ENCODE results near the gene ATXN2L. TPM values are rescaled to one million over a fixed set of nuclear protein-coding genes. Genes with fewer than 3 reads are reported as not detected.
"Not testable (repeated sequence)": the region's sequence is repeated elsewhere in the genome, so short reads cannot be mapped to it uniquely, and the experiment has no call there.

Gene ATXN2L
- total RNA-seq, 1 donor from 2014 or later = 55.3 TPM

DNA sequence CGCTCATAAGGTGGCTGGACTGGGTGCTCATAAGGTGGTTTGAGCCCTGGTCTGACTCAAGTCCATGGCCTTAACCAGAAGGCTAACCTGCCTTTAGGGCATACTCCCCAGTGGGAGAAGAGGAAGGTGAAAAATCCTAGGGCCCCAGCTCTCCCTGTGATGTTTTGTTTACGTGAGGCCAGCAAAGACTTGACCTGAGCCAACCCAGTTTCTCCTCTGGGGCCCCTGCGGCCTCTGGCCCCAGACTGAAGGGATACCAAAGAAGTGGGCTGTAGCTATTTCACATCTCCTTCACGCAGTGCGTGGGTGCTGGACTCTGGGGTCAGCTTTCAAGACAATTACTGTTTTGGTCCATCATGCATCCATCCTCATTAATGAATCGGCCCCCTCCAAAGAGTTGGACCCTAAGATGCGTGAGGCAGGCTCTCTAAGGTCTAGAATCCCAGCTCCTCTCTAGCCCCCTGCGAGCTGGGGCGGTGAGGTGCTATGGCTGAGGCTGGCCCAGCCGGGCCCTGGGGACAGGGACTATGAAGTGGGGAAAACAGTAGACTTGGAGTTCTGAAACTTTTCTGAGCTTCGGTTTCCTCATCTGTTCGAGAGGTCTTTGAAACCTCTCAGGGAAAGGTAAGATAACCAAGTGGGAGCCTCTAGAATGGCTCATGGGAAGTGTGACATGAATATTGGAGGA, 42.3 kb downstream of the ATXN2L start:
- ATAC-seq (no peak), DNase-seq (no peak)
- intact Hi-C loops (cut with micrococcal nuclease) = no loop called here

DNA sequence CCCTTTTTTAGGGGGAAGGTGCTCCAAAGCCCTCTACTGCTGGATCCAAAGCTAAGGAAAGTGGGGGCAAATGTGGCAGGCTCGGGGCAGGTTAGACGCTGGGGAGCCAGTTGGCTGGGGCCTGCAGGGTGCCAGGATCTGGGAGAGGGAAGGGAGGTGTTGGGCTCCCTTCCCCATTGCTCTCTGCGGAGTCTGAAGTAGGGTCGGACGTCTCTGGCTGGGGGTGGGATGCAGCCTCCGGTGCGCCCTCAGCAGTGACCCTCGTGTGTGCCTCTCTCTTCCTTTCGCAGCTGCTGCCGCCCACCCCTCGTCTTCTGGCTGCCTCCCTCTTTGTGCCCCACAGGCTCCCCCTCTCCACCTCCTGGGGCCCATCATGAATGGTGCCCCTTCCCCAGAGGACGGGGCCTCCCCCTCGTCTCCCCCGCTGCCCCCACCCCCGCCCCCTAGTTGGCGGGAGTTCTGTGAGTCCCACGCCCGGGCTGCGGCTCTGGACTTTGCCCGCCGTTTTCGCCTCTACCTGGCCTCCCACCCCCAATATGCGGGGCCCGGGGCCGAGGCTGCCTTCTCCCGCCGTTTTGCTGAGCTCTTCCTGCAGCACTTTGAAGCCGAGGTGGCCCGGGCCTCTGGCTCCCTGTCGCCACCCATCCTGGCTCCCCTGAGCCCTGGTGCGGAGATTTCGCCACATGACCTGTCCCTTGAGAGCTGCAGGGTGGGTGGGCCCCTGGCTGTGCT, 43.1 kb downstream of the ATXN2L start:
- DNase-seq = no peak
- intact Hi-C loops (cut with micrococcal nuclease) = no loop called here
- ATAC-seq = no peak

DNA sequence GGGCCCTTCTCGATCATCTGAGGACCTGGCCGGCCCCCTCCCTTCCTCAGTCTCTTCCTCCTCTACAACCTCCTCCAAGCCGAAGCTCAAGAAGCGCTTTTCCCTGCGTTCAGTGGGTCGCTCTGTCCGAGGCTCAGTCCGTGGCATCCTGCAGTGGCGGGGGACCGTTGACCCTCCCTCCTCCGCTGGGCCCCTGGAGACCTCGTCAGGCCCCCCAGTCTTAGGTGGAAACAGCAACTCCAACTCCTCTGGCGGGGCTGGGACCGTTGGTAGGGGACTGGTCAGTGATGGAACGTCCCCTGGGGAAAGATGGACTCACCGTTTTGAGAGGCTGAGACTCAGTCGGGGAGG, 43.6 kb downstream of the ATXN2L start:
- intact Hi-C loops (cut with micrococcal nuclease) = no loop called here
- DNase-seq = no peak
- ATAC-seq = no peak

DNA sequence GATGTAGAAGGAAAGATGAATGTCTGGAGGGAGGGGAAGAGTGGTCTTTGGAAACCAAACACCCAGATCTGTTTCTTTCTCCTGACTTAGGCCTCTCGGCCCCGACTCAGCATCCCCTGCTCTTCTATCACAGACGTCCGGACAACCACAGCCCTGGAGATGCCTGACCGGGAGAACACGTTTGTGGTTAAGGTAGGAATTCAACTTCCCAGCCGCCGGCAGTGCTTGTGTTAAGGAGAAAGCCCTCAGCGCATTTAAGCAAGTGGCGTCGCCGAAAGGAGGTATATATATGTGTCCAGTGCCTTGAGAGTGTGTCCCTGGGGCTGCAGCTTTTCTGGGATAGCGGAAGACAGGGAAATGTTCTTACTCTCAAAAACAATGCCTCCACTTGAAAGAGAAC, 44.4 kb downstream of the ATXN2L start:
- no peak for ATAC-seq
- DNase-seq = no peak
- intact Hi-C loops (cut with micrococcal nuclease) = no loop called here

DNA sequence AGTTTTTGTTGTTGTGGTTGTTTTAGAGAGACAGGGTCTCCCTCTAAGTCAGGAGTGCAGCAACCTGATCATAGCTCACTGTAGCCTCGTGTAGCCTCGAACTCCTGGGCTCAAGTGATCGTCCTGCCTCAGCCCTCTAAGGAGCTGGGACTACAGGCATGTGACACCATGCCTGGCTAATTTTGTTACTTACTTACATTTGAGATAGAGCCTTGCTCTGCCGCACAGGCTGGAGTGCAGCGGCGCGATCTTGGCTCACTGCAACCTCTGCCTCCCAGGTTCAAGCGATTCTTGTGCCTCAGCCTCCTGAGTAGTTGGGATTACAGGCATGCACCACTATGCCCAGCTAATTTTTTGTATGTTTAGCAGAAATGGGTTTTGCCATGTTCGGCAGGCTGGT, 44.8 kb downstream of the ATXN2L start:
- ATAC-seq; intact Hi-C loops (cut with micrococcal nuclease); DNase-seq: not testable (repeated sequence)

DNA sequence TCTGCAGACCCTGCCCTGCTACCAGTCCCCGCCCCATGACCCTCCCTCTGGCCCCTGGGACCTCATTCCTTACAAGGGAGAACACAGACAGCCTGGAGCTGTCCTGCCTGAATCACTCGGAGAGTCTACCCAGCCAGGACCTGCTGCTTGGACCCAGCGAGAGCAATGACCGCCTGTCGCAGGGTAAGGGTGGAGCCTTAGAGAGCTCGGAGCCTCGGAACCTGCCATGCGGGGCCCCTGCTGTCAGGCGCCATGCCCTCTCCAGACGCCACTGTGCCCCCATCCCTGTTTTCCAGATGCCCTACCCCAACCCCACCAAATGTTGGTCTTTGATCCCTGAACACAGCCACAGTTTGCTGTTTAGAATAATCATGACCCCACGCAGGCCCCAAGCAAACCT, 46.4 kb downstream of the ATXN2L start:
- intact Hi-C loops (cut with micrococcal nuclease) = no loop called here
- DNase-seq = no peak
- no peak for ATAC-seq

DNA sequence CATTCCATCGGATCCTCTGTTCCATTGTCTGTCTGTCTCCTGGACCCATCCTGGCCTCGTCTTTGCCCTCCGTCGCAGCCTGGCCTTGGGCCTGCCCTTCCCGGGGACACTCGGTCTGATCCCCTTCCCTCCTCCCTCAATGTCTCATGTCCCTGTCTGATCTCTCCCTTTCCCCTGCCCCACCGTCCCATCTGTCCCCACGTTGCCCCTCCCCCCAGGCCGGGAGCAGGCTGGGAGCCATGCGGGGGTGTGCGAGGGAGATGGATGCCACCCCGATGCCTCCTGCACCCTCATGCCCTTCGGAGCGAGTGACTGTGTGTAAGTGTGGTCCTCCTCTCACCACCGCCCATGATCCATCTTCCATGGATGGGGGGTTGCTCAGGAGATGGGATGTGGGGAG, 50.2 kb downstream of the ATXN2L start:
- no peak for ATAC-seq
- intact Hi-C loops (cut with micrococcal nuclease) = no loop called here
- DNase-seq = no peak

DNA sequence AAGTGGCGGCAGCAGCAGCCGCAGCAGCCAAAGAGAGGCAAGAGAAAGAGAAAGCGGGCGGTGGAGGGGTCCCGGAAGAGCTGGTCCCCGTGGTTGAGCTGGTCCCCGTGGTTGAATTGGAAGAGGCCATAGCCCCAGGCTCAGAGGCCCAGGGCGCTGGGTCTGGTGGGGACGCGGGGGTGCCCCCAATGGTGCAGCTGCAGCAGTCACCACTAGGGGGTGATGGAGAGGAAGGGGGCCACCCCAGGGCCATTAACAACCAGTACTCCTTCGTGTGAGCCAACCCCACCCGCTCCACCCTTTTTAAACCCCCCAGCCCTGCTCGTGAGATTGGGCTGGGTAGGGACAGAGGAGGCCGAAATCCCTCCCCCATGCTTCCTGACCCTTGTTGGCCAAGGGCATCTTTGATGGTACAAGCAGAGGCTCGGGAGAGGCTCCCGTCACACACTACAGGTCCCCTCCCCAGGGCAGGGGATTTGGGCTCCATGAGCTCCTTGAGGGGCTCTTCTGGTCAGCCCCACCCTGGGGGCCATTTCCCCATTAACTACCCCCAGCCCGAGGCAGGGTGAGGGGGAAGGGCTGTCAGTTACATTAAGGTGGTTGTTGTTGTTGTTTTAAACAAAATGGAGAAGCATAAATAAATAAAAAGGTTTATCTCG, 50.9 kb downstream of the ATXN2L start:
- DNase-seq (no peak), ATAC-seq (peak; percentile 39)
- intact Hi-C loops (cut with micrococcal nuclease) = no loop called here

DNA sequence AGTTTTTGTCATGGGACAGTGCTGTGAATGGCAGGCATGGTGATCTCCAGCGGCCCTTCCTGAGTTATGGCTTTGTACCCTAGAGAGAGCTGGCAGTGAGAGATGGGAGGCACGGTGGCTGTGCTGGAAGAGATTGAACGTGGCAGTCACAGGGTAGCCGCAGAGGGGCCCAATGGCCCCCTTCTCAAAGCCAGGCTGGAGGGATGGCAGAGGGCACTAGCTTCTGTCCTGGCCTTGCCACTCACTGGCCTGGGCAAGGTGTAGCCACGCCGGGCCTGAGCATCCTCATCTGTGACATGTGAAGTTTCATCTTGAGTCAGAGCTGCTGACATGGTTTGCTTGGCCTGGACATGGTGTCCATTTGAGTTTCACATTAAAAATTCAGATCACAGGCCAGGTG, 51.6 kb downstream of the ATXN2L start:
- intact Hi-C loops (cut with micrococcal nuclease) = no loop called here
- ATAC-seq (no peak), DNase-seq (no peak)

DNA sequence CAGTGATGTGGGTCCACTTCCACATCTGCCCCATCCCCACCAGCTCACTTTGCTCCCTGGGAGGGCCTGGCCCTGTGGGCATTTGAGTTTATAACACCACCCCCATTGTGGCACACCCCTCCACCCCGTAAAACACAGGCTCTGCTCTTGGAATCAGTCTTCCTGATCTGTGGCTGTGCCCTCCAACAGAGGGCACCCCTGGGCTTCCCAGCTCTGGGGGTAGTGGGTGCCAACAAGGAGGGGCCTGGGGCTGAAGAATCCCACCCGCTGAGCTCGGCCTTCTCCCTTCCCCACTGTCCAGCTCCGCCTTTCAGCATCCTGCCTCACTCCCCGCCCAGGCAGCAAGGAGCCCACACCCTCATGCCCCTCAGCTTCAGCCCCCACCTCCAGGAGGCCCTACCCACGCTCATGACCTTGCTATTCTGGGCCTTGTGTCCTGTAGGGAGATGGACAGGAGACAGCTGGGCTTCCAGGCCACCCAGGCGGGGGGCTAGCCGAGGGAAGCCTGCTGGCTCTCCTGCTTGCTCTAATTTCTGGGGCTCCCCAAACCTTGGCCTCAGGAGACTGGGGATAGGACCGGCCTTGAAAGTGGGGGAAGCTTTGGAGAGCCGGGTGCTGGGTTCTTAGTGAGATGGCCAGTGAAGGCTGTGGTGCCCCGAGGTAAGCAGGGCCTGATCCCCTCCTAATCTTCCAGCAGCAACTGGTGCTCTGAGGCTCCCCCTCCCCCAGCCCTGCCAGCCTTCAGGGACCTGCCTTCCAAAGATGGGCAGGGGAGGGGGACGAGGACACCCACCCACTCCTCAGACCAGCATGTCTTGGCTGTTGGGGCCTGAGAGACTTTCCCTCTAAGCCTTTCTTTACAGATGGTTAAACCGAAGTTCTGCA, 52.6 kb downstream of the ATXN2L start:
- ATAC-seq = no peak
- DNase-seq = no peak
- intact Hi-C loops (cut with micrococcal nuclease) = no loop called here

DNA sequence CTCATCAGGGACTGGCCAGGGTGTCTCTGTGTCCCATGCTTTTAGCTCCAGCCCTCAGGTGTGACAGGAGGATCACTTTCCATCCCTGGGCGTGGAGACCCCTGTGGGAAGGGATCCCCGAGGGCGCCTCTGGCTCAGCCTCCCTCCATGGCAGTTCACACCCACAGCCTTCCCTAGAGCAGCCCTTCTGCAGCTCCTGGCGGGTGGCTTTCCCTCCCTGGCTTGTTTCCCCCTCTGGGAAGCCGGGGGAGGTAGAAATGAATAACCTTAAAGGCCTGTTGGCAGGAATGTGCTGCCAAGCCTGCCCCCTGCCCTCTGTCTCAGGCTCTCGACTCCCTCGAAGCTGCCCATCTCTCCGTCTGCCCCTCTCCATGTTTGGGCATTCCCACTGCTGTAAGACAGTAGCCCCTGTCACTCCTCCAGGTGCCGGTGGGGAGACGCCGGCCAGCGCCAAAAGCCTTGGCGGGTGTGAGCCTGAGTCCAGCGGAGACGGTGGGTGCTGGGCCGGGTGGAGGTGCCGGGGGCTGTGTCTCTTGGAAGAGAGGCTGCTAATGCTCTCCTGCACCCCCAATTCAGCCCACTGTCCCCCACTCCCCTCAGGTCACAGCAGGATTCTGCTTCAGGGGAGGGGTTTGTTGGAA, 53.3 kb downstream of the ATXN2L start:
- intact Hi-C loops (cut with micrococcal nuclease) = no loop called here
- no peak for DNase-seq
- ATAC-seq = no peak

DNA sequence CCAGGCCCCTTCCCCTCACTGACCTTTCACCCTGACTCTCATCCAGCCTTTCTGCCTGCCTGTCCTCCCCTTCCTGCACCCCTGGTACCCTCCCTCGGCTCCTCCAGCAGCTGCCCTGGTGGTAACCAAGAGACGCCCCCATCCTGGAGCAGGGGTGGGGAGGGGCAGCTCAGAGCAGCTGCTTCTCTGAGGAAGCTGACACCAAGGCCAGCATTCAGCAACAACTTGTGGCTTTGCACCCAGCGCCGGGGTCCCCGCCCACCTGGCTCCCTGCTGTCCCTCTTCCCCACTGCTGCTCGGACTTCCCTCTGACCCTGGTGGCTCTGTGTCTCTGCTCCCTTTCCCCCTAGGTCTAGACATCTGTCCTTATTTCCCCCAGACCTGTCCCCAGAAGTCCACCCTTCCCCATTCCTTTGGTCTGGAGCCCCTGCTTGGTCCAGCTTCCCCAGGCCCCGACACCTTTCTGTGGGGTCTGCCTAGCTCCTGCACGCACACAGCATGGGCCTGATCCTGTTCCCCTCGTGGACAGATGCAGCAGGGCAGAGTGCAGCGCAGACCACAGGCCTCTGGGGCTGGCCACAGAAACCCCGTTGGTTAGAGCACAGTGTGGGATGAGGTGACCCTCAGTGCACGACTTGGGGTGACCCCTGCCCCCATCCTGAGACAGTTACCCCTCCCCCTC, 54.3 kb downstream of the ATXN2L start:
- DNase-seq (no peak), ATAC-seq (no peak)
- intact Hi-C loops (cut with micrococcal nuclease) = no loop called here

DNA sequence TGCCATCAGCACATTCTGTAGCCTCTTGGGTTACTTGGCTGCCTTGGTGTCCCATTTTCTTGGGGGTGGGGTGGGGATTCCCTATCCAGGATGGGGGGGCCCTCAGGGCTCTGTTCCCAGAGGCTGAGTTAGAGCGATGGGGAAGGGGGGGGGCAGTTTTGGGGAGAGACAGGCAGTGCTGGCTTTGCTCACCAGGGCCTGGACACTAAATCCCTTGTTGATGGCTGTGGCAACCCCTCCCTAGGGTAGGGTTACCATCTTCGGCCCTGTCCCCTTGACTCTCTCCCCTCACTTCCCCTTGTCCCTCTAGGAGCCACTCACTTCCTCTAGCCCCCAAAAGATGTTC, 54.8 kb downstream of the ATXN2L start:
- ATAC-seq (no peak), DNase-seq (no peak)
- intact Hi-C loops (cut with micrococcal nuclease) = no loop called here

DNA sequence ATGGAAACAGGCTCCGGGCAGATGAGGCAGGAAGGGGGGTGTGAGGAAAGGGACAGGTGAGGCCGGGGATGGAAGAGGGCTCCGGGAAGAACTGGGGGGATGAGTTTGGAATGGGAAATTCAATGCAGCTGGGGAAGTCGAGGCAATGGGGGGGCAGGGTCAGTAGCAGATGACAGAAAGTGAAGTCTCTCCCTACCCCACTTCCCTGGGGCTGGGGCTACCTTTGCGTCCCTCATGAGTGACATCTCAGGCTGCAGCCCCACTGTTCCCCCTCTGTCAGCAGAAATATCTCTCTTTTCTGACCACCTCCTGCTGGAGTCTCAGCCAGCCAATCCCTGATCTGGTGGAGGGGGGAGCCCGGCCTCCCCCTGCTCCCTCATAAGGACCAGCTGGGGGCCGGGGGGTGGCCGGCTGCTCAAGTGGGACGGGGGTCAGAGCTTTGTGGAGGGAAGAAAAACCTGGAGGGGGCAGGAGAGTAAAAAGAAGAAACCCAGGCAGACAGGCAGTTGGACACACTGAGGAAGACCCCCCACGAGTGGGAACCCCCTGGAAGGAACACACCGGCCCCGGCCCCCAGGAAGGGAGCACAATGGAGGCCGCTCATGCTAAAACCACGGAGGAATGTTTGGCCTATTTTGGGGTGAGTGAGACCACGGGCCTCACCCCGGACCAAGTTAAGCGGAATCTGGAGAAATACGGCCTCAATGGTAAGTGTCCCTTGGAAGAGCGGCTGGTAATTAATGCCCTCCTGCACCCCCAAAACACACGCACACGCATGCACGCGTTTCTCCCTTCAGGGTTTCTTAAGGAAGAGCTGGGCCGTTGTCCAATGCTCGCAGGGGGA, 55.5 kb downstream of the ATXN2L start, which contains the start of gene ATP2A1:
Gene ATP2A1, plus strand, starts transcription at position 406 of the 844 bp plus-strand sequence. Its CDS starts 184 bp downstream, at position 590.
- DNase-seq = no peak
- intact Hi-C loops (cut with micrococcal nuclease) = no loop called here
- ATAC-seq = no peak

DNA sequence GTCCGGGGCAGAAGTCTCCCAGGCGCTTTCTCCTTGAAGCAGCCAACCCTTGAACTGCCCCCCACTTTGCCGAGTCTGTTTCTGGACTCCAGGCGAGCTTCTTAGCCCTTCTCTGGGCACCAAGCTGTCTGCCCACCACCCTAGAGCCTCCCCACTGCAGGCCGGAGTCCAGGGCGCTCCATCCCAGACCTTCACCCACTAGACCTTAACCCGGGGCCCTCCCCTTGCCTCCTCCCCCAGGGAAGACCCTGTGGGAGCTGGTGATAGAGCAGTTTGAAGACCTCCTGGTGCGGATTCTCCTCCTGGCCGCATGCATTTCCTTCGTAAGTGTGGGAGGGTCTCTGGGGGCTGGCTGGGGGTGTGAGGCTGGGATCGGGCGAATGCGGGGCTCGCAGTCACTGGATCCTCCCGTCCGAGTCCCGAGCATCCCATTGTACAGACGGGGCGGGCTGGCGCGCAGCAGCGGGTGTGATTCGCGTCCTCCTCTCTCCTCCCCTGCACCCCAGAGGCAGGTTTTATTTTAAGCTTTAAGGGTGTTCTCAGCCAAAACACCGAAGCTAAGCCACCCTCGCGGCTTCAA, 56.6 kb downstream of the ATXN2L start:
- no peak for DNase-seq

DNA sequence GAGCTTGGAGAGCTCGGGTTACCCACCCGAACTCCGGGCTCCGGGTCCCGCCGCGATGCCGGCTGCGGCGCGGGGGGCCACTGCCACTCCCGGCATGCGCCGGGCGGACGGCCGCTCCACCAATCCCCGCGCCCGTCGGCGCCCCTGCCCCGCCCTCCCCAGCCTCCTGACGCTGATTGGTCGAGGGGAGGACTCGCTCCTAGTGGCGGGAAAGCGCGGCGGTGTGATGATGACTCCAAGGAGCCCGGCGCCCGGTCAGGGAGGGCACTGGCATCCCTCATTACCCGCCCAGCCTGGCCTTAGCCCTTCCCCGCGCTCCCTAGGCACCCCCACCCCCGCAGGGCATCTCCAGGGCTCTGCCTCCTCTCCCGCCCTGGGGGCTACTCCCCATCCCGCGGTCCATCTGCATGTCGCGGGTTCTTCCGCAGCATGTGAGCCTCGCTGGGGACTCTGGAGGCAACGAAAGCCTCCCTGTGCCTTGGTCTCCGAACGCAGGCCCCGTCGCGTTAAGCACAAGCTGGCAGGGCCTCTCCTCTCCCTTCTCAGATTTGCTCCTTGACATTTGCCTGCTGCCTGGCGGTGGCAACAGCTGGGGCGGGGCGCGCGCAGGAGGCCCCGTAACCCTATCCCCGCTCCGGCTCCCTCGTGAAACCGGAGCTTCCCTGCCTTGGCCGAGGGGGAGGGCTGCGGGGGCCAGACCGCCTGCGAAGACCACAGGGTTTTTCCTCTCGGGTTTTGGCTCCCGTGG, 57.2 kb downstream of the ATXN2L start:
- DNase-seq (peak; percentile 92), ATAC-seq (peak; percentile 97)
- intact Hi-C loops (cut with micrococcal nuclease) = no loop called here

More for the DNA sequence above, 56.6 kb downstream of the ATXN2L start:
- intact Hi-C loops (cut with micrococcal nuclease) = no loop called here
- ATAC-seq = peak; percentile 50

DNA sequence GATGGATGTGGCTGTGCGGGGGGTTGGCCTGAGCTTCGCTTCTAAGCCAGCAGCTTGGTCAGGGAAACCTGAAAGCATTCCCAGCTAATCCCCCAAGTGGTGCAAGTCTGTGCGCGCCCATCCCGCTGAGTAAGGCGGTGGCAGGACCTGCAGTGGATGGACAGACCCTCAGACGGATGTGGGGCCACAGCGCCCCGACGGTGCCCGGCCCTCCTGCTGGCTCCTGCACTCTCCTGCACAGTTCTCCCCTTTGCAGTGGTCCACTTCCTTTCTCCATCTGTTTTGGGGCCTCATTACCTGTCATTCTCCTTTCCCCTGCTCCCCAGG, 57.8 kb downstream of the ATXN2L start:
- intact Hi-C loops (cut with micrococcal nuclease) = no loop called here
- ATAC-seq (no peak), DNase-seq (no peak)

Data from left ventricle myocardium superior (tissue), 1 donor.